Smooth muscle cell (in vitro differentiated cells): ENCODE results near the gene OCRL. TPM values are rescaled to one million over a fixed set of nuclear protein-coding genes. Genes with fewer than 3 reads are reported as not detected.
A peak's percentile ranks its signal among the peaks of the same experiment; 100 is the strongest.

Experiments used
- DNase-seq: peaks from one replicate; lab custom pipeline; 2025; ENCODE audit not compliant: unreplicated experiment; lab: John Stamatoyannopoulos, UW
- H2AFZ ChIP-seq: fragments of 200-600 bp; sonication (generic); 2 replicates; pipeline ENCODE4 v1.6.0; 2016; ENCODE audit warnings: antibody characterized with exemption, low read depth, mild to moderate bottlenecking
- H3F3A ChIP-seq: fragments of 200-600 bp; sonication (generic); 2 replicates; pipeline ENCODE4 v1.6.0; 2017; ENCODE audit warnings: antibody characterized with exemption, low read depth
- H3K27ac ChIP-seq: fragments of 200-600 bp; sonication (generic); 2 replicates; pipeline ENCODE4 v1.5.1; 2016; ENCODE audit warnings: low read depth, mild to moderate bottlenecking
- H3K27me3 ChIP-seq: fragments of 200-600 bp; sonication (generic); 2 replicates; pipeline ENCODE4 v1.6.1; 2016; ENCODE audit warnings: low read depth, mild to moderate bottlenecking
- H3K36me3 ChIP-seq: fragments of 200-600 bp; sonication (generic); 2 replicates; pipeline ENCODE4 v1.5.1; 2016; ENCODE audit warnings: low read depth
- H3K4me1 ChIP-seq: fragments of 200-600 bp; sonication (generic); 2 replicates; pipeline ENCODE4 v1.5.1; 2016; ENCODE audit warnings: low read depth
- H3K4me2 ChIP-seq: fragments of 200-600 bp; sonication (generic); 2 replicates; pipeline ENCODE4 v1.6.0; 2016; ENCODE audit warnings: mild to moderate bottlenecking
- H3K4me3 ChIP-seq: fragments of 200-600 bp; sonication (generic); 2 replicates; pipeline ENCODE4 v1.5.1; 2016; ENCODE audit warnings: mild to moderate bottlenecking
- H3K79me2 ChIP-seq: fragments of 200-600 bp; sonication (generic); 2 replicates; pipeline ENCODE4 v1.6.0; 2016; ENCODE audit warnings: low read depth, mild to moderate bottlenecking
- H3K9ac ChIP-seq: fragments of 200-600 bp; sonication (generic); 2 replicates; pipeline ENCODE4 v1.6.0; 2016; ENCODE audit warnings: low read depth
- H3K9me3 ChIP-seq: fragments of 200-600 bp; sonication (generic); replicated peaks from 2 replicates; pipeline ENCODE4 v1.5.1; 2016; ENCODE audit warnings: low read depth
- H4K20me1 ChIP-seq: fragments of 200-600 bp; sonication (generic); 2 replicates; pipeline ENCODE4 v1.6.0; 2016; ENCODE audit warnings: low read depth
- WGBS: methylation state at CpG from one replicate; pipeline ENCODE4 v1.1.7; 2016; ENCODE audit warnings: low lambda C conversion rate; 5-methylcytosine and 5-hydroxymethylcytosine counted together
- polyA plus RNA-seq: library from polyadenylated mRNA; unstranded; fragments of >200 nt; fragmentation: Nextera tagmentation; extraction: Ambion mirVana; gene quantifications from 2 replicates; pipeline ENCODE4 v1.2.1, GENCODE V29; 2016
- total RNA-seq: library from RNA; depleted of rRNA; stranded (reverse); fragments of >200 nt; gene quantifications from 2 replicates; pipeline ENCODE4 v1.2.3, GENCODE V29; 2014
- TF ChIP-seq, protein P1 (sequence below): fragments of 200-600 bp; sonication (generic); IDR thresholded peaks from 2 replicates; pipeline ENCODE4 v1.5.1; 2017; ENCODE audit warnings: borderline replicate concordance, mild to moderate bottlenecking, antibody characterized with exemption; ENCODE audit not compliant: insufficient read depth, poor library complexity, severe bottlenecking

OCRL gene
- total and polyA plus RNA-seq, 2 experiments from 2014 or later = 8.7 to 26.2 TPM

DNA sequence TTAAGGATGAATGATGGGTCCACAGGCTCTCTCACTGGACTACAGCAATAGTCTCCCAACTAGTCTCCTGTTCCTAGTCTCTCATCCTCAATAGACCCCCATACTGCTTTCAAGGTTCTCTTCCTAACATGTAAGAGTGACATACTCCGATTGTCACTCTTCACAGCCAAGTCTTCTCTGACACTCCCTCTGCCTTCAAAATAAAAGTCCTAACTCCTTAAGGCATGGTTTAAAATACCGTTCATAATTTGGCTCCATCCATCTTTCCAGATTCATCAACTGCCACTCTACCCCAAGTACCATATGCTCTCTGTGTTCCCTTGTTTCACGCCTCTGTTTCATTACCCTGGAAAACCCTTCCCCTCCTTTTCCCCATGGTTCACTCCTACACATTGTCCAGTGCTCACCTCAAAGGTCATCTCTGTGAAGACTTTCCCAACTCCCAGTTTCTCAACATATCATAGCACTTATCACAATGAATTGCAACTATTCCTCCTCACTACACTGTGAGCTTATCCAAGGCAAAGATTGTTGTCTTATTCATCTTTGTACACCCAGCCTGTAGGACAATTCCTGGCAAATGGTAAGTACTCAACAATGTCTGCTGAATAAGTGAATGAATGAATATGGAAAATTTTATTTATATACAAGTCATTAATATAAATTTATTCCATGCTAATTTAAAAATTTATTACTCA lies 42.8 kb upstream of the OCRL start:
- no peaks in the 10 kb centered on the region for H3K27me3 ChIP-seq
- peaks cover 14% of the 10 kb centered on the region for H3F3A ChIP-seq
- no peaks in the 10 kb centered on the region for H3K4me1 ChIP-seq
- no peak overlapping the region for H3K4me2 ChIP-seq
- H3K9ac ChIP-seq = no peak overlapping the region
- no peak for DNase-seq
- H3K4me3 ChIP-seq = no peak overlapping the region
- 64% methylated on average over 3 of the region's 3 CpGs for WGBS
- peaks cover 5% of the 10 kb centered on the region for H3K79me2 ChIP-seq
- TF ChIP-seq, protein P1, sequence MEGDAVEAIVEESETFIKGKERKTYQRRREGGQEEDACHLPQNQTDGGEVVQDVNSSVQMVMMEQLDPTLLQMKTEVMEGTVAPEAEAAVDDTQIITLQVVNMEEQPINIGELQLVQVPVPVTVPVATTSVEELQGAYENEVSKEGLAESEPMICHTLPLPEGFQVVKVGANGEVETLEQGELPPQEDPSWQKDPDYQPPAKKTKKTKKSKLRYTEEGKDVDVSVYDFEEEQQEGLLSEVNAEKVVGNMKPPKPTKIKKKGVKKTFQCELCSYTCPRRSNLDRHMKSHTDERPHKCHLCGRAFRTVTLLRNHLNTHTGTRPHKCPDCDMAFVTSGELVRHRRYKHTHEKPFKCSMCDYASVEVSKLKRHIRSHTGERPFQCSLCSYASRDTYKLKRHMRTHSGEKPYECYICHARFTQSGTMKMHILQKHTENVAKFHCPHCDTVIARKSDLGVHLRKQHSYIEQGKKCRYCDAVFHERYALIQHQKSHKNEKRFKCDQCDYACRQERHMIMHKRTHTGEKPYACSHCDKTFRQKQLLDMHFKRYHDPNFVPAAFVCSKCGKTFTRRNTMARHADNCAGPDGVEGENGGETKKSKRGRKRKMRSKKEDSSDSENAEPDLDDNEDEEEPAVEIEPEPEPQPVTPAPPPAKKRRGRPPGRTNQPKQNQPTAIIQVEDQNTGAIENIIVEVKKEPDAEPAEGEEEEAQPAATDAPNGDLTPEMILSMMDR = no peak
- H2AFZ ChIP-seq = no peak overlapping the region
- H3K9me3 ChIP-seq = no peaks in the 10 kb centered on the region
- H3K36me3 ChIP-seq = no peaks in the 10 kb centered on the region
- H3K27ac ChIP-seq = peak overlapping the region; percentile 60
- peaks cover 23% of the 10 kb centered on the region for H4K20me1 ChIP-seq

GRCh38 chrX:129510331-129510730 lies 29.7 kb upstream of the OCRL start:
- Histone ChIP-seq H3K27ac (no peak overlapping the region), H3K9me3 (peaks cover 4% of the 10 kb centered on the region), H3K36me3 (no peaks in the 10 kb centered on the region), H3F3A (no peaks in the 10 kb centered on the region), H2AFZ (no peak overlapping the region), H3K4me1 (no peaks in the 10 kb centered on the region), H3K27me3 (no peaks in the 10 kb centered on the region), H3K4me3 (no peak overlapping the region), H3K4me2 (no peak overlapping the region), H3K79me2 (no peaks in the 10 kb centered on the region), H3K9ac (no peak overlapping the region), H4K20me1 (peaks cover 6% of the 10 kb centered on the region)
- 77% methylated on average over 7 of the region's 7 CpGs for WGBS
- DNase-seq = no peak
- TF ChIP-seq, protein P1 = no peak

DNA sequence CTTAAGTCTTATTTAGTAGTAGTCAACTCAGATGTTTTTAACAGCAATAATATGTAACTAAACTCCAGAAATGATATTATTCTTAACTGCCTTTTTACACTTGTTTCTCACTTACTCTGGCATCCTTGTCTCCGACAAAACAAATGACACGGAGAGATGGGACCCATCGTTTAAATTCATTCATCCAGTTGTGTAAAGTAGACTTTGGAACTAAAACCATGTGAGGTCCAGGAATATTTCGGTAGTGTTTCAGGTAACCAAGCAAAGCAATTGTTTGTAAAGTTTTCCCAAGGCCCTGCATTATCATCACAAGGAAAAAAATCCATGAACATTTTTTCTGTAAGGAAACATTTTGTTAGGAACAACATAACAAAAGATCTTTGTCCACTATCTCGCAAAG lies 28.4 kb upstream of the OCRL start:
- Histone ChIP-seq H3K27ac (no peak overlapping the region), H4K20me1 (peaks cover 17% of the 10 kb centered on the region), H3K4me1 (no peaks in the 10 kb centered on the region), H3F3A (no peaks in the 10 kb centered on the region), H3K36me3 (no peaks in the 10 kb centered on the region), H2AFZ (no peak overlapping the region), H3K27me3 (no peaks in the 10 kb centered on the region), H3K9ac (no peak overlapping the region), H3K4me2 (no peak overlapping the region), H3K79me2 (peaks cover 12% of the 10 kb centered on the region), H3K9me3 (peaks cover 4% of the 10 kb centered on the region), H3K4me3 (no peak overlapping the region)
- TF ChIP-seq, protein P1 = no peak
- DNase-seq = no peak
- 81% methylated on average over 5 of the region's 5 CpGs for WGBS

- Histone ChIP-seq H3F3A (no peaks in the 10 kb centered on the region), H3K79me2 (peaks cover 20% of the 10 kb centered on the region), H3K9me3 (peaks cover 4% of the 10 kb centered on the region), H3K27me3 (no peaks in the 10 kb centered on the region), H3K27ac (no peak overlapping the region), H3K36me3 (no peaks in the 10 kb centered on the region), H3K9ac (no peak overlapping the region), H3K4me1 (no peaks in the 10 kb centered on the region), H3K4me2 (no peak overlapping the region), H4K20me1 (peaks cover 24% of the 10 kb centered on the region), H3K4me3 (no peak overlapping the region), H2AFZ (no peak overlapping the region)
- WGBS = 89% methylated on average over 2 of the region's 2 CpGs
- TF ChIP-seq, protein P1 = no peak
- DNase-seq = no peak
Measured at GRCh38 chrX:129512409-129512808, 27.6 kb upstream of the OCRL start.
